Body of pancreas (tissue), 4 donors: ENCODE results near the gene FAM135A.

Source experiments
- POLR2A ChIP-seq, 3 donors: fragments of 450-650 bp; IDR thresholded peaks; one replicate each; pipeline ENCODE4 v1.6.1; 2016; ENCODE audit warnings: antibody characterized with exemption in 3 of 3, mild to moderate bottlenecking in 2 of 3
- TF ChIP-seq, protein P1 (sequence below), 7 experiments: fragments of 450-650 bp in 4 of 7; fragments of 200-600 bp in 3 of 7; sonication (generic) in 3 of 7; IDR thresholded peaks; one replicate each; pipeline ENCODE4 v1.5.1; 2016 to 2019; ENCODE audit warnings: antibody characterized with exemption in 7 of 7

DNA sequence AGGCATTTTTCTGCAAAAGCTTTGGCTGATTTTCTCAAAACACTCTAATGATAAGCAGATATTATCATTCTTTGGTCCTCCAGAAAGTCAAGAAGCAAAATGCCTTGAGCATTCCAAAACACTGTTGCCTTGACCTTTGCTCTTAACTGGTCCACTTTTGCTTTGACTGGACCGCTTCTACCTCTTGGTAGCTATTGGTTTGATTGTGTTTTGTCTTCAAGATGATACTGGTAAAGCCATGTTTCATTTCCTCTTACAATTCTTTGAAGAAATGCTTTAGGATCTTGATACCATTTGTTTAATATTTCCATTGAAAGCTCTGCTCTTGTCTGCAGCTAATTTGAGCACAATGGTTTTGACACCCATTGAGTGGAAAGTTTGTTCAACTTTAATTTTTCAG, 117.8 kb downstream of the FAM135A start:
- TF ChIP-seq, protein P1, sequence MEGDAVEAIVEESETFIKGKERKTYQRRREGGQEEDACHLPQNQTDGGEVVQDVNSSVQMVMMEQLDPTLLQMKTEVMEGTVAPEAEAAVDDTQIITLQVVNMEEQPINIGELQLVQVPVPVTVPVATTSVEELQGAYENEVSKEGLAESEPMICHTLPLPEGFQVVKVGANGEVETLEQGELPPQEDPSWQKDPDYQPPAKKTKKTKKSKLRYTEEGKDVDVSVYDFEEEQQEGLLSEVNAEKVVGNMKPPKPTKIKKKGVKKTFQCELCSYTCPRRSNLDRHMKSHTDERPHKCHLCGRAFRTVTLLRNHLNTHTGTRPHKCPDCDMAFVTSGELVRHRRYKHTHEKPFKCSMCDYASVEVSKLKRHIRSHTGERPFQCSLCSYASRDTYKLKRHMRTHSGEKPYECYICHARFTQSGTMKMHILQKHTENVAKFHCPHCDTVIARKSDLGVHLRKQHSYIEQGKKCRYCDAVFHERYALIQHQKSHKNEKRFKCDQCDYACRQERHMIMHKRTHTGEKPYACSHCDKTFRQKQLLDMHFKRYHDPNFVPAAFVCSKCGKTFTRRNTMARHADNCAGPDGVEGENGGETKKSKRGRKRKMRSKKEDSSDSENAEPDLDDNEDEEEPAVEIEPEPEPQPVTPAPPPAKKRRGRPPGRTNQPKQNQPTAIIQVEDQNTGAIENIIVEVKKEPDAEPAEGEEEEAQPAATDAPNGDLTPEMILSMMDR (IDR thresholded peaks at IDR 0.05), result no peak
- no peak for TF ChIP-seq POLR2A (IDR thresholded peaks at IDR 0.05)
